ENCODE data around the gene POLR3K. TPM values are rescaled to one million over a fixed set of nuclear protein-coding genes. Genes with fewer than 3 reads are reported as not detected.

POLR3K gene
- total RNA-seq, 1 donor from 2014 or later: 0.72 TPM

DNA sequence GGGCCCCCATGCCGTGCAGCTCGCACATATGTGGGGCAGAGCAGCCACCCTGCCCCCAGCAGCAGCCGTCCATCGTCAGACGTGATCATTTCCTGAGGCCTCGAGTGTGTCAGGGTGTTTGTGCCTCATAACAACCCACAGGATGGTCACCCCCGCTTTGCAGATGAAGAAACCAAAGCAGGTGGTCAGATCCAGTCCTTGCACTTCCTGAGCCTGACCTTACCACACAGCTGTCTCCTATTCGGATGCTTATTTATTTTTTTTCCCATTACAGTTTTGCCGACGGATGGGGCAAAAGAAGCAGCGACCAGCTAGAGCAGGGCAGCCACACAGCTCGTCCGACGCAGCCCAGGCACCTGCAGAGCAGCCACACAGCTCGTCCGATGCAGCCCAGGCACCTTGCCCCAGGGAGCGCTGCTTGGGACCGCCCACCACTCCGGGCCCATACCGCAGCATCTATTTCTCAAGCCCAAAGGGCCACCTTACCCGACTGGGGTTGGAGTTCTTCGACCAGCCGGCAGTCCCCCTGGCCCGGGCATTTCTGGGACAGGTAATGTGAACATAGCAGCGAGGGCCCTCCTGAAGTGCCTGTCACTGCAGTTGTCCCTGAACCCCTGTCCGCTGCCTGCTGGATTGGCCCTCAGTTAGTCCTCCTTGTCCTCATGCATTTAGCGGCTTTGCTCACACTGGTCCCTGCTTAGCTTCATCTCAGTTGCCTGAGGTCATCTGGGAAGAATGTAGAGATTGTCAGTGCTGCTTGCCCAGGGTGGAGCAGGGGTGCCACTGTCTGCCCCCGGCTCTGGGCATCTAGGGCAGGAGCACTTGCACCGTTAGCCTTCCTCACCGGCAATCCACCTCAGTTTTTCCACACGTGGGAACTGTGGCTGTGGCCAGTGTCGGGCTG is 26.0 kb upstream of the POLR3K start:
- DNase-seq (ENCODE audit: low spot score): no peak

DNA sequence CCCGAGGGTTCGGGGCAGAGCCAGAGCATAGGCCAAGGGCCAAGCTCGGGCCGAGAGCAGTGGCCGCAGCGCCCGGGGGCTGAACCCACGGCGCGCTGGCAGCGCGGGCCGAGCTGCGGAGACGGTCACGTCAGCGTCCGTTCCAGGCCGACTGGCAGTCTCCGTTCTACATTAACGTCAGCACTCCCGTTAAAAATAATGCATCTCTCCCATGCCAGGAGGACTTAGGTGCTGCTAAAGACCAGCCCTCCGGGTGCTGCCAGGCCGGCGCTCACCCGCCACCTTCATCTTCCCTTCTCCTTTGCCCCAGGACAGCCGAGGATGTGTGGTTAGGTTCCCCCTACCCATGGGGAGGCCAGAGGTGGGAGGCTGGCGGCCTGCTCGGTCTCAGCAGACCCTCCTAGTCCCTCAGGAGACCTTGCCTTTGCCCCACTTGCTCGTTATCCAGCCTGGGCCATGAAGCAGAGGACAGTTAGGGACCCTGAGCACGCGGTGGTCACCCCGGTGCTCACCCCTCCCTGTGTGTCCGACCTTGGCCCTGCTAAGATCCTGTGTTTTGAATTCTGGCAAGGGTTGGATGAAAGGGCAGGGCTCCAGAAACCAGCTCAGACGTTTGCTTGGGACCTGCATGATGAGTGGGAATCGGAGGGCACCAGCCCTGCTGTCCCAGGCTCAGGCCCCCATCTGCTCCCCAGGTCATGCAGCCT is 25.2 kb upstream of the POLR3K start:
- DNase-seq (ENCODE audit: low spot score): peak; percentile 25

DNA sequence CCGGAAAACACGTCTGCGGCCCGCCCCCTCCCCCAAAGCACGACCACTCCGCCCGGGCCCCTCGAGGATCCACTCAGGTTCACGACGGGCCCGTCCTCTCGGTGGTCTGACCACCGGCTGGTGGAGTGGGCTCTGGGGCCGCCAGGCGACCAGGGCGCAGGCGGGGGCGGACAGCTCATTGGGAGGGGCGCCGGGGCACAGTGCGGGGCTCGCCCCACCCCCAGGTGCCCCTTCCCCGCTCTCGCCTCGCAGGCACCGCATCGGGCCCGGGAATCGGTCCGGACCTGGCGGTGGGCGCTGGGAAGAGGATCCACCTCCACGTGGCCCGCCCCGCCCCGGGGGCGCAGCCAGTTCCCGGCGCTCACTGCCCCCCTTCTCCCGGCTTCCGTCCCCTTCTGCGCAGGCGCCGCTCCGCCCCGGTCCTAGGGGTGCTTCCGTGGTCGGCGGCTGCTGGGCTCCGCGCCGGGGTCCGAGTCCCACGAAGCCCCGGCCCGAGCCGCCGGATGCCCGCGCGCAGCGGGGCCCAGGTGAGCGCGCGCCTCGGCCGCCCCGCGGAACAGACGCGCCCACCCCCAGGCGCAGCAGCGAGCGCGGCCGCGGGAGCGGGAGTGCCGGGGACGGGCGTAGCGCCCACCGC is 24.5 kb upstream of the POLR3K start, which contains the start of gene MPG:
MPG (plus strand) TSS at position 419 of the 637 bp plus-strand sequence; CDS start at position 504, 85 bp downstream.
- DNase-seq (ENCODE audit: low spot score): peak; percentile 91

DNA sequence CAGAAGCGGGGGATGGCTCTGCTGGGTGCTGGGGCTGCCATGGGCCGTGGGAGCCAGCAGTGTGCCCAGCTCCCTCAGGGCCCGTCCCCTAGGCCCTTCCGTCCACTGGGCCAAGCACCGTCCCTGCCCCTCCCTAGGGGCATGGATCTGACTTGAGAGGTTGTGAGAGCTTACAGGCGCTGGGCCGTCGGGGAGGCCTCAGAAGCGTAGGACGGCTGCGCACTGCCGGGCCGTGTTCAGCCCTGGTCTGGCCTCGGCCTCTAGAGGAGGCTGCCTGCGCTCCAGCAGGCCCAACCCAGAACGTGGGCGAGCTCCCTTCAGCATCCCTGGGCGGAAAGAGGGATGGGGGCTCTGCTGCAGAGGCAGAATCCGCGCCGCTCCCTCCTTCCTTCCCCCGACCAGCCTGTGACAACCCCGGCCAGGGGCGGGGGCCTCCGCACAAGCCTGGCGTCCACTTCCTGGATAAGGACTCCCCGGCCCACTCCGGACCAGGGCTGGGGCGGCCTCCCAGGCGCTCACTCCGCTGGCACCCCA is 23.9 kb upstream of the POLR3K start:
- peak; percentile 84 for DNase-seq (ENCODE audit: low spot score)

DNA sequence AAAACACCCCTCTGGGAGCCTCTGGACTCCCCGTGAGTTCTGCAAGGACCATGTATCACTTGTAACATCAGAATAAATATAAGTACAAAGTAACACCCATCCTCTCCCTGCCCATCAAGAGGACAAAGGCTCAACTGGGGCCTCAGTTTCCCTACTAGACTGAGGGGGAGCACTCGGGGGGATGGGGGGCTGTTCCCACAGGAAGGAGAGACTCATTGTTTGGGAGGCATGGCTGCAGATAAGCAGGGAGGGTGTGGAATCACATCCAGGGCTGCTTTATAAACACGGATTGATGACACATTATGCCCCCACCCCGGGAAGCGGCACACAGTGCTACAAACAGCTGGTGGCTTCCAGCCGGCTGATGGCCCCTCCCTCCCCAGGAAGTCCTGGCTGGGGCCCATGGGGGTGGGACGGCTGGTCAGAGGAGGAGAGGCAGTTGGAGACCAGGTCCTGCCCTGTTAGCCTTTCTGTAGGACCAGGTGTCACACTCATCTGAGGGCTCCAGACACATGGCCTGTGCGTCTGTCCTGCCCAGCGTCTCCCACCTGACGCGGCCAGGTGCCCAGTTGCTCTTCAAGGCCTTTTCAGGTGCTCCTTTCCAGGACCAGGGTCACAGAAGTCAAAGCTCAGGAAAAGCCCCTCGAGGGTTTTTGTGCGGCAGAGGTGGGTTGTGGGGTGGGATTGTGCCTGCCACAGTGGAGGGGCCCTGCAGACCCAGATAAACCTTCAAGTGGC is 23.3 kb upstream of the POLR3K start:
- peak; percentile 89 for DNase-seq (ENCODE audit: low spot score)

DNA sequence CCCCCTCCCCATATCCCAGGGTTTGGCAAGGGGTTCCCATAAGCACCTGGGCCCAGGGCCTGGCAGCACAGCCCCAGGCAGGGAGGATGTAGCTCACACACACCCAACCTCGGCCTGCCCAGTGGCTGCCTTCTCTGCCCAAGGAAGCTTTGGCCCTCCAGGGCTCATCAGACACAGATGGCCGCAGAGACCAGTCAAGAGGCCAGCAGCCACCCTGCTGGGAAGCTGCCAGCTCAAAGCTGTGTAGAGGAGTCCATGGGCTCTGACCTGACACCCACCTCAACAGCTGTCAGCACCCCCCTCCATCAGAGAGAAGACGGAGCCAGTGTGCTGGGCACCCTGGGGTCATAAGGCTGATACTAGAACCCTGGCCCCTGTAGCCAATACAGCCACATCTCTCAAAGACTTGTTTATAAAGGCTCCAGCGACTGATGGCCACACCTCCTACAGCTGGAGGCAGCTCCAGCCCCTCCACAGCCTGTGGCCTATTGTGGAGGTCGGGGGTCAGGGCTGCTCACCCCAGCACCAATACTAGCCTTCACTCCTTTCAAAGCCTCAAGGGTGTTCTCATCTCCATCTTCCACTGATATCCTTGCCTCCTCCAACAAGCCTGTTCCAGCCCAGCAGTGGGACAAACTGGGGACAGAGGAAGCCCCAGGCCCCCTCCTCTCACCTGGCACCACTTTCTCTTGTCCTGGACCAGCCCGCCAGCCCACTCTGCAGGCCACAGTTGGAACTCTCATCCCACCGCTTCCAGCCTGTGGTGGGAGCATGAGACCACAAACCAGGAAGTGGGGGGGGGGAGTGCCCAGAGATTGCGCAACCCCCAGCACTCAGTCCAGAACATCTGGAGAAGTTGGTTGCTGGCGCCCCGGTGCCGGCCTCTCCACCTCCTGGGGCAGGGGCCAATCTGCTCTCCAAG is 22.4 kb upstream of the POLR3K start:
- peak; percentile 85 for DNase-seq (ENCODE audit: low spot score)

DNA sequence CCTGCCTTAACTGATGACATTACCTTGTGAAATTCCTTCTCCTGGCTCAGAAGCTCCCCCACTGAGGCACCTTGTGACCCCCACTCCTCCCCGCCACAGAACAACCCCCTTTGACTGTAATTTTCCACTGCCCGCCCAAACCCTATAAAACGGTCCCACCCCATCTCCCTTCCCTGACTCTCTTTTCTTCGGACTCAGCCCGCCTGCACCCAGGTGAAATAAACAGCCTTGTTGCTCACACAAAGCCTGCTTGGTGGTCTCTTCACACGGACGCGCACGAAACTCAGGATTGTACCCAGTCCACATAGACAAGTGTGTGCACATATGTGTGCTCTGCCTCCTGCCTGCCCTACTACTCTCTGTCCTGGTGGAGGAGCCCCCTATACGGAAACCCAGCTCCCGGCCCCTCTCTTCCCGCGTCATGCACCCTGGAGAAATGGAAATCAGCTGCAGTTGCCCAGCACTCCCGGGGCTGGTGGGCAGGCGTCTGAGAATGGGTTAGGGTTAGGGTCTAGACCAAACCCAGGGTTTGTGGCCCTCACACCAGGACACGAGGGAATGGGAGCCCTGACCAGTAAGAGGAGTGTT is 21.4 kb upstream of the POLR3K start:
- DNase-seq (ENCODE audit: low spot score): no peak

DNA sequence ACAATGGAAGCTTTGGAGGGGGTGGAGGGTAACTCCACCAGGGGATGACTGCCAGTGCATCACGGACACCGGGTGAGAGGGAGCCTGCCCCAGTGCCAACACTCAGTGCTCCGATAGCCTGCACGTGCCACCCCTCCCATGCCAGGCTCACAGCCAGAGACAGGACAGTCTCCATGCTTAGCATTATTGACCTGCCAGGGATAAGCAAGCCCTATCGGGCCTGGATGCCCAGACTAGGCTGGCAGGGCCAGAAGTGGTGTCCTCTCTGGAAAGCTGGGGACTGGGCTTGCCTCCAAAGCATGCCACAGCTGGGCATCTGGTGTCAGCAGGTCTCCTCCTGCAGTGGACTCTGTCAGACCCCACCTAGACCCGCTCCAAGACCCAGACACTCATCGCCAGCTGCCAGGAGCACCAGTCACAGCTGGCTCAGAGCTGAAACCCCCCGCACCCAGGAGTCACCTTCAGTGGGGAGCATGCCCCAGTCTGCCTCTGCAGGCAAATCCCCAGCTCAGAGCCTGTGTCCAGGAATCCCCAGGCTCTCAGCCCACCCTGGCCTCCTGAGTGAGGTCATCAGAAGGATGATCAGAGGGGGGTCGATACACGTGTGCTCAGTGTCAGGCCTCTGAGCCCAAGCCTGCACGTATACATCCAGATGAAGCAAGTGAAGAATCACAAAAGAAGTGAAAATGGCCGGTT is 20.8 kb upstream of the POLR3K start:
- peak; percentile 39 for DNase-seq (ENCODE audit: low spot score)

DNA sequence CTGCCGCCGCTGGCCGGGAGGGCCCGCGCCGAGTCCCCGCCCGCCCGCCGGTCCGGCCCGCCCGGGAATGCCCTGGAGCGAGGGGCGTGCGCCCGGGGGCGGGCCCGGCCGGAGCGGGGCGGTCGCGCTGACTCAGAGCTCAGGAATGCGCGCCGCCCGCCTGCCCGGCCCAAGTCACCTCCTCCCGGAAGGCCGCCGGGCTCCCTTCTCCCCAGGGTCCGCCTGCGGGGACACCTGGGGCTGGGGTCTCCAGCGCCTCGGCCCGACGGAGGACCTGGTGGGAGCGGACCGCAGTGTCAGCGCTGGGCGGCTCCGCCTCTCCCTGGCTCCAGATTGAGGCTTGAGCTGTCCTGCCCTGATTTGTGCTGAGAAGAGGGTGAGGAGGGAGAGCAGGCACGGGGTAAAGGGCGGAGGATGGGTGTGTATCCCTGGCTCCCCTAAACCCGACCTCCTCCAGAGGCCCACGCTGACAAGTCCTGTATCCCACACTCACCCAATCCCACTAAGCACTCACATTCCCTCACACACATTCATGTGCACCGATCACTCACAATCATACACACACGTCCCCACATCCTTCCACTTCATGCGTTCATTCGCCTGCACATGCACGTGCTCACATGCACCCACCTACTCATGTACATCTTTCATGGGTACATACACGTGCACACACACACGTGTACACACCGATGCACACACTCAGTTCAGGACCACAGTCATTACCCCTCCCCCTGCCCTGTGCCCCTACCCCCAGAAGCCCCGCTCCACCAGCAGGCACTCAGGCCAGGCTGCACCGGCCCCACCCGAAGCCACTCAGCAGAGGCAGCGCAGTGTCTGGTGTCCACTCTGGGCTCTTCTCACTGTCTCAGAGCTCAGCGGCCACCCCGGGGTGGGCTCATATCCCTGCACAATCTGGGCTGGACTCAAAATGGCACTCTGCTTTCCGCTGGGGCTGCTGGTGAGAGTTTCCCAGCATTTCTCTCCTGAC is 19.4 kb upstream of the POLR3K start, which contains the start of gene RHBDF1:
RHBDF1 (minus strand) TSS at position 71 of the 988 bp plus-strand sequence. CDS start 7,616 bp downstream, outside the sequence.
- peak; percentile 67 for DNase-seq (ENCODE audit: low spot score)

DNA sequence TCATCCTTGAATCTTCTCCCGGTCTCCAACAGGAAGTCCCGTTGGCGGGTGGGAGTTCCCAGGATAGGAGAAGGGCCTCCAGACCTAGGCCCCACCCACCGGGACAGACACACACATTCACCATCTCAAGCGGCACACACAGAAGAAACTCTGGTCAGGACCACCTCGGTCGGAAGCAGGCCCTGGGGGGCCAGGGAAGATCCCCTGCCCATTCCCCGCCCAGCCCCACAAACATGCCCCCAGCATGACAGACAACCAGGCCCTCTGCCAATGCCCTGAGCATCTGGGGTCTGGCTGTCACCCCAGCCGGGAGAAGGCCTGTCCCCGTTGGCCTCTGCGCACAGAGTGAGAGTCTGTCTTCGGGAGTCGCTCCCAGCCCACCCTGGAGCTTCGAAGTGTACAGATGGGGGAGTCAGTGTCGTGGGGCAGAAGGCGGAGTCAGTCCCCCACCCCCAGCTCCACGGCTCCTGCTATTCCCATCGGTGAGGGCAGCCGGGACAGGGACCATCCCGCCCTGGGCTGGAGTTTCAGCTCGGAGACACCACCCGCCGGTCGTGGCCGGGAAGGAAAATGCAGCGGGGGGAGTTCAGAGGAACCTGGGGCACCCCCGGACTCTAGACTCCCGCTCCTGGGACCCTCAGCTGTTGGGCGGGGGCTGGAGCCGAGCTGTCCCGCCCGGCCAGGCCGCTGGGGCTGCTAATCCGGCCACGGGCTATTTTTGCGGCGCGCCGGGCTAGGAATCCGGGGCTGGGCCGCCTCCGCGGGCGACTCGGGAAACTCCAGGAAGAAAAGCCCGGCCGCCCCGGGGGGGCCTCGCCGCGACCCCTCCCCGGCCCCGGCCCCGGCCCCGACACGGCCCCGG is 18.4 kb upstream of the POLR3K start:
- DNase-seq (ENCODE audit: low spot score): peak; percentile 91

DNA sequence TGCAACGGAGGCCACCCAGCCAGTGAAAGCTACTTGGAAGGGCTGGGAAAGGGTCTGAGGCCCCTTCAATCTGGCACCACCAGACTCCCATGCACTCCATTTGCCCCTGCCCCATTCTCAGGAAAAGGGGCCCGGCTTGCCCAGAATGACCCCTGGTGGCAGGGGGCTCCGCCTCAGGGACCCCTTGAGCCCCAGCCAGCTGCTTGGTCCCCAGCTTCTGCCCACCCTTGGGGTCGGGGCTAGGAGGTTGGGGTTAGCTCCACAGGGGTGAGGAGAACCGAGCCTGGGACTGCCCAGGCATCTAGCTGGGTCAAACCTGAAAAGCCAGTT is 17.8 kb upstream of the POLR3K start:
- DNase-seq (ENCODE audit: low spot score): no peak

DNA sequence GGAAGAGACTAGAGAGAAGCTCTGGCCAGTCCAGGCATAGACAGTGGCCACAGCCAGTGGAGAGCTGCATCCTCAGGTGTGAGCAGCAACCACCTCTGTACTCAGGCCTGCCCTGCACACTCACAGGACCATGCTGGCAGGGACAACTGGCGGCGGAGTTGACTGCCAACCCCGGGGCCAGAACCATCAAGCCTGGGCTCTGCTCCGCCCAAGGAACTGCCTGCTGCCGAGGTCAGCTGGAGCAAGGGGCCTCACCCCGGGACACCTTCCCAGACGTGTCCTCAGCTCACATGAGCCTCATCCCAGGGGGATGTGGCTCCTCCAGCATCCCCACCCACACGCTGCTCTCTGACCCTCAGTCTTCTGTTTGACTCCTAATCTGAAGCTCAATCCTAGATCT is 15.8 kb upstream of the POLR3K start:
- no peak for DNase-seq (ENCODE audit: low spot score)

DNA sequence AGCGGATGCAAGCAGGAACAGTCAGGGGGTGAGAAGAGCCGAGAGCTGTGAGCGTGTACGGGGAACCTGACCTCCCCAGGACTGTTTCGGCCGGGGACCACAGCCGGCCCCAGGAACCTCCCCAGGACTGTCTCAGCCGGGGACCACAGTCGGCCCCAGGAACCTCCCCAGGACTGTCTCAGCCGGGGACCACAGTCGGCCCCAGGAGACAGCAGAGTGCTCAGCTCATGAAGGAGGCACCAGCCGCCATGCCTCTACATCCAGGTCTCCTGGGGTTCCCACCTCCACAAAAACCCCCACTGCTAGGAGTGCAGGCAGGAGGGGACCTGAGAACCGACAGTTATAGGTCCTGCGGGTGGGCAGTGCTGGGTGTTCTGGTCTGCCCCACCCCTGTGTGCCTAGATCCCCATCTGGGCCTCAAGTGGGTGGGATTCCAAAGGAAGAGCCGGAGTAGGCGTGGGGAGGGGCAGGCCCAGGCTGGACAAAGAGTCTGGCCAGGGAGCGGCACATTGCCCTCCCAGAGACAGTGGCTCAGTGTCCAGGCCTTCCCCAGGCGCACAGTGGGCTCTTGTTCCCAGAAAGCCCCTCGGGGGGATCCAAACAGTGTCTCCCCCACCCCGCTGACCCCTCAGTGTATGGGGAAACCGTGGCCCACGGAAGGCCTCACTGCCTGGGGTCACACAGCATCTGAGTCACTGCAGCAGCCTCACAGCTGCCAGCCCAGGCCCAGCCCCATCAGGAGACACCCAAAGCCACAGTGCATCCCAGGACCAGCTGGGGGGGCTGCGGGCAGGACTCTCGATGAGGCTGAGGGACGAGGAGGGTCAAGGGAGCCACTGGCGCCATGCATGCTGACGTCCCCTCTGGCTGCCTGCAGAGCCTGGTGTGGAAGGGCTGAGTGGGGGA is 14.7 kb upstream of the POLR3K start:
- DNase-seq (ENCODE audit: low spot score): peak; percentile 65

DNA sequence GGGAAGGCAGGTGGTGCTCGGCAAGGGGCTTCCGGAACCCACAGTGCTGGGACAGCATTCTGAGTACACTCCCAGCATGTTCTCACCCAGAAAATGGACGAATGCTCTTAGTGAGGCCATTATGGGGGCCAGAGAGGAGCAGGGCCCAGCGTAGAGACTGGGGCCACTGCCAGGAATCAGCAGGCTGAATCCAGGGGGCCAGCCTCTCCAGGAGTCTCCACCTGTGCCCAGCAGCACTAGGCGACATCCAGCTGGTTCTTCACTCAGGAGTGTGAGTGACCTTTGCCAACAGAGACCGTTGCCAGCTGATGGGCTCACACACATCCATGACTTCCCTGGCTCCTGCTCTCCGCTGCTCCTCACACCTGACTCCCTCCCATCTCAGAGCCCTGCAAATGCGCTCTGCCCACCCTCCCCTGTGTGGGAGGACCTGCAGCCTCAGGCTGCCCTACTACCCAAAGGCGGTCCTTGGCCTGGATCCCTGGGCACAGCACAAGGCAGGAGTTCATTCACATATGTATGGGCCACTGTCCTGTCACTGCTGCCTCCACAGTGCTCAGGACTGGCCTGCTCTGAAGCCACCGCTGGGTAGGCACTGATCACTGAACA is 13.9 kb upstream of the POLR3K start:
- no peak for DNase-seq (ENCODE audit: low spot score)

Data from umbilical cord (tissue), 2 donors.